Erythroblast (primary cell): ENCODE measurements around the gene ZEB2.

Source experiments
- GATA1 ChIP-seq: IDR thresholded peaks from 2 replicates; pipeline ENCODE4 v1.6.1; 2011; ENCODE audit warnings: low read depth, mild to moderate bottlenecking, control low read depth, low read length, moderate library complexity
- POLR2A ChIP-seq: IDR thresholded peaks from 2 replicates; pipeline ENCODE4 v1.6.1; 2011; ENCODE audit warnings: mild to moderate bottlenecking, low read length

DNA sequence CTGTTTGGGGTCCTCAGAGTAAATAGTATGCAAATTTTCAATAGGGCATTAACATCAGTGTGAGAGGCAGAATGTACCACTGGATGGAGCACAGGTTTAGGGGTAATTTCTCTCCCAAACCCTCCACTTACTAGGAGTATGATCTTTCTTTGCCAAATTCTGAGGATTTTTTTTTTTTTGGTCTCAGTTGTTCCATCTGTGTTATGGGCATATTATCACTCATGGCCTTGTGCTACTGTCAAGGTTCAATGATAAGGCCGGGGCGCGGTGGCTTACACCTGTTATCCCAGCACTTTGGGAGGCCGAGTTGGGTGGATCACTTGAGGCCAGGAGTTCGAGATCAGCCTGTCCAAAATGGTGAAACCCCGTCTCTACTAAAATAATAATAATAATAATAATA, 30.2 kb upstream of the ZEB2 start:
- TF ChIP-seq POLR2A, result no peak
- no peak for TF ChIP-seq GATA1
